Endothelial cell of hepatic sinusoid (primary cell): ENCODE results near the gene C2orf74.
"Not testable (repeated sequence)": the region's sequence is repeated elsewhere in the genome, so short reads cannot be mapped to it uniquely, and the experiment has no call there.

Experiments
- in situ Hi-C: cut with HindIII; loops from 2 replicates; pipeline ENCODE4 v1.10.0; 2017; ENCODE audit warnings: low sequenced_read_pairs

C2orf74 gene

DNA sequence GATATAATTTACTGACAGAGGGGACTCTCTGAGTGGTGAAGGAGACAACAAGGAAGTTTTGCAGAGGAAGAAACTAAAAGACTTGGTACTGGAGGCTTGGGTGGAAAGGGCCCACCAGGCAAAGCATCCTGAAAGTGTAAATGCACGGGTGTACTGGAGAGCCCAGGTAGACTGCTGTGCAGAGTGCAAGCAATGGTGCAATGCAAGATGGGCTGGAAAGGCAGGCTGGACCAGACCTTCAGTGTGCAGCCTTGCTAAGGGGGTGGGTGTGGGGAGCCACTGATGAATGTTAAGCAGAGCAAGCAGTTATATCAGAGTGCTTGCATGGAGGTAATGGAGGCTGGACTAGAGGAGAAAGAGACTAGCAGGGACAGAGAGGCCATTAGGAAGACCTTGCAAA lies 10.7 kb downstream of the C2orf74 start:
- in situ Hi-C loops, result no loop called here

DNA sequence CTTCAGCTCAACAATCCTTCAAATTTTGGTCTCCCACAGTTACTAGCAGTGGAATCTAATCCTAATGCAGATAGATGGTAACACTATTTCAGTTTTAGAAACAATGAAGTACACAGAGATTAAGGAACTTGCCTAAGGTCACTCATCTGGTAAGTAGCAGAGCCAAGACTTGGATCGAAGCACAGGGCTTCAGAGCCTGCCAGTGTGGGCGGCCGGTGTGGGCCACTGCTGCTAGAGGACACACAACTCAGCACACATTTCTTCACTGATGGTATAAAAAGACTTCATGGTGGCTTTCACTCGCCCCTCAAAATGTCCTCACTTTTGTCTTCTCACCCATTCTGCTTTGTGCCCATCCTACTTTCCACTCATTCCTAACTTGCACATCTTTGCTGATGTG lies 11.1 kb downstream of the C2orf74 start:
- in situ Hi-C loops, result no loop called here

GRCh38 chr2:61175036-61175435 lies 13.0 kb downstream of the C2orf74 start:
- in situ Hi-C loops, result no loop called here

DNA sequence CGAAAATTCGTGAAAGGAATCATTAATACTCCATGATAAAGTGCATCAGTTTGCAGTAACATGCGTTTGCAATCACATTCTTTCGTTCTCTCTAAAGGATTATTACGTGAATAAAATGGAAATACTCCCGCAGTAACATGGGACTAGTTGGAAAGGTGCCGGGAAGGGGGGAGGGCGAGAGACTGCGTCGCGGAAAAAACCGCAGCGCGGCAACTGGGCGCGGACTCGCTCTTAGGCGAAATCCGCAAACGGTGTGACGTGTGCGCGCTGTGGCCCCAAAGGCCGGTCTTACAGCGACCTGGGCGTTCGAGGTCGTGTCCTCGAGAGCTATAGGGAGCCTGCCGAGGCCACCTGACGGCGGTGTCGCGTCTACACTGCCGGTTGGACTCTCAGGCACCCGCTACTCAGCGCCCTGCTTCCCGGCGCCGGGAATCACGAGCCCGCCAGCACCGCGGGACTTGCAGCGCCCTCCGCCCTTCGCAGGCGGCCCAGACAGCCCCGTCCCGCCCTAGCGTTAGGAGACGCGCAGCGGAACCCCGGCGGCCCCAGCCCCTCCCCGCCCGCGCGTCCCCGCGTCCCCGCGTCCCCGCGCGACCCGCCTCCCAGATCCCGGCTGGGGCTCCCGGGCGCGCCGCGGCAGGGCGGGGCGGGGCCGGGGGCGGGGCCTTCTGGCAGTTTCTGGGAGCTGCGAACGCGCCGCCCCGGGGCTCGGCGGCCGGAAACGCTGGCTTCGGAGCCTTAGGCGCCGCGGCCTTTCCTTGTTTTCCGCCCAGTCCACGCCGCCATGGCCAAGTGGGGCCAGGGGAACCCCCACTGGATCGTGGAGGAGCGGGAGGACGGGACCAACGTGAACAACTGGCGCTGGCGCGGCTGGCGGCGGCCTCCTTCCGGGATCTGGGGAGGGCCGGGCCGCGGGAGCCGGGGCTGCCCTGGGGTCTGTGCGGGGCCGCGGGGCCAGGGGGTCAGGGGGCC lies 15.1 kb downstream of the C2orf74 start:
- in situ Hi-C loops, result no loop called here

GRCh38 chr2:61177727-61178549 lies 15.9 kb downstream of the C2orf74 start:
- in situ Hi-C loops, result no loop called here

DNA sequence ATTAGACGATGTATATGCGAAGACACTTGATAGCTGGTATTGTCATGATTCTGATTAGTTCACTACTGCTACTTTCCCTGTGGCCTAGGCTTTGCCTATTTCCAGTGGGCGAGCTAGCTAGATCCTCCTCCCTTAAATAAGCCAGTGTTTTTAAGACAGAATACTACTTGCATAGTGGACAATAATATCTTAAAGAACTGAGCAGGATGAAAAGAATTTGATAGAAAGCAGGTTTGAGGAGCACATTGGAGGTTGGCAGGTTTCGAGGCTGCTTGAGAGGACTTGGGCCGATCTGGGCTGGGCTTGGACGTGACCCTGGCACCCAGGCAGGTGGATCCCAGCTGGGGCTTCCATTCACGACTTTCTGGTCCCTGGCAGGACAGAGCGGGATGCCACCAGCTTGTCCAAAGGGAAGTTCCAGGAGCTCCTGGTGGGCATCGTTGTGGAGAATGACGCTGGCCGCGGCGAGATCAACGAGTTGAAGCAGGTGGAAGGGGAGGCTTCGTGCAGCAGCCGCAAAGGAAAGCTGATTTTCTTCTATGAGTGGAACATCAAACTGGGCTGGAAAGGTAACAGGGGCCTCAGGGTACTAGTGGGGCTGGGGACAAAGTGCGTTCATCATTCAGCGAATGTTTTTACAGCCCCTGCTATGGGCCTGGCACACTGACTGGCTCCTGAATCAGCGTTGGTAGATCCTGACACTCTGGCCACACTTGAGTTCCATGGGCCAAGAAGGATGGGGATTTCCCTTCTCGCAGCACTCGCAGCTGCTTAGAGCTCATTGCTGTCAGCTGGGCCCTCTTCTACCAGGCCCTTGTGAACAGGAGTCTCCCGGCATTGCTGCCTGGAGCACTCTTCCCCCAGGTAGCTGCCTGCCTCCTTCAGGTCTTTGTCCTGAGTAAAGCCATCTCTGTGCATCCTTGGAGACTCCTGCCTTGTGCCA lies 16.9 kb downstream of the C2orf74 start:
- in situ Hi-C loops, result no loop called here

GRCh38 chr2:61179701-61180639 lies 18.0 kb downstream of the C2orf74 start:
- in situ Hi-C loops, result no loop called here

DNA sequence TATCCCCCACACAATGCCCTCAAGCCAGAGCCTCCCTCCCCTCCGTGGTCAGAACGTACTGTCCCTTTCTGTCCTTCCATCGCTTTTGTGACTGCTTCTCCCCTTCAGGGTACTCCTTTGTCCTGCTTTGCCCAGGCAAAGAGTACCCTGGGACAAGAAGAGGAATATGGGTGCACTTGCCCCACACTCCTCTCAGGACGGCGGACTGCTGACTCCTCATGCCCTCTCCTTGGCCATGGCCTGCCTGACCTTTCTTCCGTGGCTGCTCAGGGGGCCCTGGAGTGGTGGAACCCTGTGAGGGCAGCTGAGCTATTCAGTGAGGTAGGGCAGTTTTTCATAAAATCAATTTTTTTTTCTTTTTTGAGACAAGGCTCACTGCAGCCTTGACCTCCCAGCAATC lies 18.7 kb downstream of the C2orf74 start:
- in situ Hi-C loops, result no loop called here

DNA sequence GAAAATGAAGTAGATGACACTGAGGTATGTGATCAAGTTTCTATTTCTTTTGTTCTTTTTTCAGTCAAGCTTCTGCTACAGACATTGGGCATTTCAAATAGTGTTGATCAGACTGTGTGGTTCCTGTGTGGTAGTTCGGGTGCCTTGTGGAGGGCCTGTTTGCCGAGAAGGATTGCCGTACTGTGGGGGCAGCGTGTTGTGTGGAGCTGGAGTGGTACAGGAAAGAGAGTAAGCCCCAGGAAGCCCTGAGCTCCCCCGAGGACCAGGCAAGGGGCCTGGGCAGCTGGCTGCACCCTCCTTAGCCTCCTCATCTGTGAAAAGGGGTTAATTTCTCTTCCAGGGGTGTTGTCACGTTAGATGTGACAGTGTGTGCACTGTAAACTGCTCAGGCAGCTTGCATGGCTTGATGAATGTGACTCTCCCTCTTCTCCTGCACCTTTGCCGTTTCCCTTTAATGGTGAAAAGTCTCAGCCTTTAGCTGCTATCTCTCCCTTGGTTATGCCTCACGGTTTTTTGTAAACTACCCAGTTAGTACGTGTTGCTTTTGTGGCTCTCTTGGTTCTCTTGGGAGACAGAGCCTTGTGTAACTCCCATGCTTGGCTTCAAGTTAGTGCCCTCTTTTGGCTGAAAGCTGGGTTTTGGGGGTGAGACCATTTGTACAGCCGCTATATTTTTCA lies 19.5 kb downstream of the C2orf74 start:
- in situ Hi-C loops, result no loop called here

- in situ Hi-C loops, result no loop called here
Measured at GRCh38 chr2:61182059-61182383, 20.0 kb downstream of the C2orf74 start.

DNA sequence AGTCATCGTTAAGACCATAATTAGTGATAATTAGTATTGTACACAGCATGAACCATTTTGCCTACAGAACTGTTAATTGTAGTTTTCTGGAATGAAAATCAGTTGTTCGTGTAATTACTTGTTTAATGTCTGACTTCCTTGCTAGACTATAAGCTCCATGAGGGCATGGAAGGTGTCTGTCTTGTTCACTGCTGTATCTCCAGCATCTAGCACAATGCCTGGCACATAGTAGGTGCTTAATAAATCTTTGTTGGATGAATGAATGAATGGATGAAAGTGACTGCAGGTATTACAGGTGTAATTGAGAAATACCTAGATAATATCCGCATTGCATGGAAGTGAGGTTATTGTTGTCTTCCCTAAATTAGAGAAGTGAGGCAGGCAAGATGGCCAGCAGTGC lies 21.8 kb downstream of the C2orf74 start:
- in situ Hi-C loops, result no loop called here

- in situ Hi-C loops, result no loop called here
Measured at GRCh38 chr2:61184263-61184662, 22.3 kb downstream of the C2orf74 start.

DNA sequence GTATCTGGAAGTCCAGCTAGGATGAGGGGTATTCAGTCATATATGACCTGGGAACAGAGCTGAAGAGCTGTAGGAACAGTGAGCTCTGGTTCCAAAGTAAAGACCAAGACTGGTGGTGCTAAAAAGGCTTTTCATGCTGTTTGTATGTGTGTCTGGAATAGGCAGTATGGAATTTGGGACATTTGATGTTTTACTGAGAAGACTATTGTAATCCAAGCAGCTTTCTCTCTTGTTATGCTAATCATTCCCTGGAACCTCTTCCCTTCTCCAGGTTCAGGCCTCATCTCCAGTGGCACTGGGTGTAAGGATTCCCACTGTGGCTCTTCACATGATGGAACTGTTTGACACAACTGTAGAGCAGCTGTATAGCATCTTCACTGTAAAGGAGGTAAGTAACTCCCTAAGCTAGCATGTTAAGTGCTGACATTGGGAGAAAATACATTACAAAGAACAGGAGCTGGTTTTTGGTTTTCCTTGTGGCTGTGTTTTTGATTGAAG lies 23.3 kb downstream of the C2orf74 start:
- in situ Hi-C loops, result no loop called here

DNA sequence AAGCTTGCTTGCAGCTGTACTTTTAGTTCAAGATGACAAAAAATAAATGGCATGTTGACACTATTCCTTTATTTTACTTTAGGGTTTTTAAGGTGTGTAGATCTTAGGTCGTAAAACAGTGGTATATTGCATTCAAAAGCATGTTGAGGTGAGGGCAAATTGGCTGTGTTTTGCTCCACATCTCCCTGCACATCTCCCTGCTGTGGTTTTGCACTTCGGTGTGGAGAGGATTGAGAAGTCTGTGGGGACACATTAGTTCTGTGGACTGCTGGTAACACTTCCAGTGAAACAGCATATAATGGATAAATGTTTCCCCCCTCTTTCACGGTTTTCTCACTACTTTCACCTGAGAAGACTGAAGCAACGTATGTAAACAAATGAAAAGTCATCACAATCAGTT lies 25.1 kb downstream of the C2orf74 start:
- in situ Hi-C loops, result no loop called here

- in situ Hi-C loops, result no loop called here
Measured at GRCh38 chr2:61193670-61194561, 31.9 kb downstream of the C2orf74 start.

- in situ Hi-C loops, result not testable (repeated sequence)
Measured at GRCh38 chr2:61194646-61195045, 32.7 kb downstream of the C2orf74 start.

DNA sequence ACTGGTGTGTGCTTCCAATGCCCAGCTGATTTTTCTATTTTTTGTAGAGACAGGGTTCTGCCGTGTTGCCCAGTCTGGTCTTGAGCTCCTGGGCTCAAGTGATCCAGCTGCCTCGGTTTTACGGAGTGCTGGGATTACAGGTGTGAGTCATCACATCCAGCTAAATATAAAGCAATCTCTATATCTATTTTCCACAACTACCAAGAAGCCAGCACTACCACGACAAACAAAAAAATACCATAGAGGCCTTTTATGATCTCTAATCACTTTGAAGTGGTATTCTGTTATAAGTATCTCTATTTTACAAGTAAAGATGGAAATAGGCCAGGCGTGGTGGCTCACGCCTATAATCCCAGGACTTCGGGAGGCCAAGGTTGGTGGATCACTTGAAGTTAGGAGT lies 34.7 kb downstream of the C2orf74 start:
- in situ Hi-C loops, result no loop called here

GRCh38 chr2:61205132-61205531 lies 43.1 kb downstream of the C2orf74 start:
- in situ Hi-C loops, result no loop called here
